Measurements from ENCODE around the gene POLR1E.

DNA sequence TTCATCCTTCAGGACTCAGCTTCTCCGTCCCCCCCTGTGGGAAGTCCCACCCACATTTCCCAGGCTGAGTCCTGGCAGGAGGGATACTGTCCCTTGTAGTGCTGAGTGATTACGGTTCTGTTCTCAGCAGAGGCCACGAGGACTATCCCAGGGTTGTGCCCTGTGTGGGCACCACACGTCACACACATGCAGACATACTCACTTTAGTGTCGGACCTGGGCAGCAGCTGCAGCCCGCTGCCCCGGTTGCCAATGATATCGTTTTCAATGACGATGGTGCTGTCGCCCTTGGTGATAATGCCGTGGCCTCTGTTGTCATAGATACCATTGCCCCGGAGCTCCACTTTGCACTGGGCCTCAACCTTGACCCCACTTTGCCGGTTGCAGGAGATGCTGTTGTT is 32.2 kb downstream of the POLR1E start:
- TF ChIP-seq, protein P1, sequence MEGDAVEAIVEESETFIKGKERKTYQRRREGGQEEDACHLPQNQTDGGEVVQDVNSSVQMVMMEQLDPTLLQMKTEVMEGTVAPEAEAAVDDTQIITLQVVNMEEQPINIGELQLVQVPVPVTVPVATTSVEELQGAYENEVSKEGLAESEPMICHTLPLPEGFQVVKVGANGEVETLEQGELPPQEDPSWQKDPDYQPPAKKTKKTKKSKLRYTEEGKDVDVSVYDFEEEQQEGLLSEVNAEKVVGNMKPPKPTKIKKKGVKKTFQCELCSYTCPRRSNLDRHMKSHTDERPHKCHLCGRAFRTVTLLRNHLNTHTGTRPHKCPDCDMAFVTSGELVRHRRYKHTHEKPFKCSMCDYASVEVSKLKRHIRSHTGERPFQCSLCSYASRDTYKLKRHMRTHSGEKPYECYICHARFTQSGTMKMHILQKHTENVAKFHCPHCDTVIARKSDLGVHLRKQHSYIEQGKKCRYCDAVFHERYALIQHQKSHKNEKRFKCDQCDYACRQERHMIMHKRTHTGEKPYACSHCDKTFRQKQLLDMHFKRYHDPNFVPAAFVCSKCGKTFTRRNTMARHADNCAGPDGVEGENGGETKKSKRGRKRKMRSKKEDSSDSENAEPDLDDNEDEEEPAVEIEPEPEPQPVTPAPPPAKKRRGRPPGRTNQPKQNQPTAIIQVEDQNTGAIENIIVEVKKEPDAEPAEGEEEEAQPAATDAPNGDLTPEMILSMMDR (conservative IDR thresholded peaks at IDR 0.05): no peak
- no peak for TF ChIP-seq ZFX (IDR thresholded peaks at IDR 0.05)

Measured in C4-2B (cell line).